ENCODE results near the gene FAM107A.

FAM107A gene

GRCh38 chr3:58577269-58577821 lies at the start of gene FAM107A:
Gene FAM107A (minus strand): TSS chr3:58577391. CDS start chr3:58569860, 7,531 bp downstream.
- DNase-seq, result no peak

- DNase-seq, result no peak
These were observed 48.1 kb upstream of the FAM107A start for GRCh38 chr3:58625196-58625824.

- DNase-seq, result no peak
These were observed 47.4 kb upstream of the FAM107A start for GRCh38 chr3:58624550-58624949.

GRCh38 chr3:58623961-58624360 lies 46.8 kb upstream of the FAM107A start:
- DNase-seq, result no peak

GRCh38 chr3:58623478-58623877 lies 46.3 kb upstream of the FAM107A start:
- DNase-seq, result no peak

GRCh38 chr3:58622892-58623291 lies 45.7 kb upstream of the FAM107A start:
- DNase-seq, result no peak

- no peak for DNase-seq
These were observed 45.2 kb upstream of the FAM107A start for GRCh38 chr3:58622436-58622835.

GRCh38 chr3:58621086-58621830 lies 44.1 kb upstream of the FAM107A start:
- DNase-seq, result no peak

- DNase-seq, result no peak
These were observed 43.2 kb upstream of the FAM107A start for GRCh38 chr3:58620421-58620820.

- no peak for DNase-seq
These were observed 40.2 kb upstream of the FAM107A start for GRCh38 chr3:58617338-58617761.

- DNase-seq, result no peak
These were observed 36.3 kb upstream of the FAM107A start for GRCh38 chr3:58613236-58614132.

- DNase-seq, result no peak
These were observed 35.6 kb upstream of the FAM107A start for GRCh38 chr3:58612830-58613229.

- DNase-seq, result no peak
These were observed 32.8 kb upstream of the FAM107A start for GRCh38 chr3:58609990-58610389.

GRCh38 chr3:58608648-58609047 lies 31.5 kb upstream of the FAM107A start:
- DNase-seq, result no peak

- no peak for DNase-seq
These were observed 30.6 kb upstream of the FAM107A start for GRCh38 chr3:58607816-58608215.

- DNase-seq, result no peak
These were observed 29.5 kb upstream of the FAM107A start for GRCh38 chr3:58606693-58607092.

GRCh38 chr3:58604031-58604430 lies 26.8 kb upstream of the FAM107A start:
- DNase-seq, result no peak

GRCh38 chr3:58603606-58604005 lies 26.4 kb upstream of the FAM107A start:
- DNase-seq, result no peak

GRCh38 chr3:58597770-58598310 lies 20.6 kb upstream of the FAM107A start:
- no peak for DNase-seq

GRCh38 chr3:58596834-58597518 lies 19.8 kb upstream of the FAM107A start:
- no peak for DNase-seq

- no peak for DNase-seq
These were observed 16.9 kb upstream of the FAM107A start for GRCh38 chr3:58594117-58594516.
